Measurements from ENCODE around the gene THRA.

Gene THRA

DNA sequence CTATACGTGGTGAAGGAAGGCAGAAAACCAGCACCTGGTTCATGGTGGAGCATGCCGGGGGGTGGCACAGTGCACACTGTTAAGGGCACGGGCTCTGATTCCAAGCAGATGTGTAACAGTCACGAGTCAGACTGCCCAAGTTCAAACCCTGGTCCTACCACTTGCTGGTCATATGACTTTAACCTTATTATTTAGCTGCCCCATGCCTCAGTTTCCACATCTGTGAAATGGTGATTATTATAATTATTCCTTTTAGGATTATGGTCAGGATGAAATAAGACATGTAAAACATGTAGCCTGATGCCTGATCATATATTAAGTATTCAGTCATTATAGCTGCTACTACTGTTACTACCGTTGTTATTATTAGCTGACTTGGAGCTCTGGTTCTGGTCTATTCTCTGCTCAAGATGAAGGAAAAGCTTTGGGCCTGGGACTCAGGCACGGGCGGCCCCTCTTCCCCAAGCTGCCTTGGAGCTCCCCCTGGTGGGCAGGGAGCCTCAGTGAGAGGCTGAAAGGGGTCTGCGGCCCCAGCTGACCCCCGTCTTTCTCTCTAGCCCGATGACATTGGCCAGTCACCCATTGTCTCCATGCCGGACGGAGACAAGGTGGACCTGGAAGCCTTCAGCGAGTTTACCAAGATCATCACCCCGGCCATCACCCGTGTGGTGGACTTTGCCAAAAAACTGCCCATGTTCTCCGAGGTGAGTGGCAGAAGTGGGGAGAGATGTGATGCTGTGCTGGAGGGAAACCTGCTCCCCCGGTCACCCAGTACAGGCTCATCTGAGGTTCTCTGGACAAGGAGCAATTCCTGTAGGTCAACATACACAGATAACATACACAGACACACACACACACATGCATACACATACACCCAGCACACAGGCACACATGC, 23.6 kb downstream of the THRA start:
- DNase-seq = peak; percentile 56 to 63

DNA sequence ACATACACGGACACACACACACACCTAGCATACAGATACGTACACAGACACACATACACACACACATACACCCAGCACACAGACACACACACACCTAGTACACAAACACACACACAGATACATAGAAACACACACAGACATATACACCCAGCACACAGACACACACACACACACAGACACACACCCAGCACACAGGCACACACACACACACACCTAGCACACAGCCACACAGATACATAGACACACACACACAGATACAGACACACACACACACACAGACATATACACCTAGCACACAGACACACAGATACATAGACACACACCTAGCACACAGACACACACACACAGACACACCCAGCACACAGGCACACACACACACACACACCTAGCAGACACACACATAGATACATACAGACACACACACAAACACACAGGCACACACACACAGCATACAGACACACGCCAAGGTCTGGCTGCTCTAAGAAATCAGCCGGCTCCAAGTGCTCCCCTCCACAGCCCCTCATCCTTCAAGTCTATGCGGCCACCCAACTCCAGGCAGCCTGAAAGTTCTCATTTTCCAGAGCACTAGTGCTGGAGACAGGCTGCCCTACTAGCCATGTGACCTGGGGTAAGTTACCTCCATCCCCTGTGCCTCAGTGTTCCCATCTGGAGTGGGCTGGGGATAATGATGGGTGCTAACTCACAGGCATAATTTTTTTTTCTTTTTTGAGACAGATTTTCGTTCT, 24.5 kb downstream of the THRA start:
- DNase-seq = no peak

DNA sequence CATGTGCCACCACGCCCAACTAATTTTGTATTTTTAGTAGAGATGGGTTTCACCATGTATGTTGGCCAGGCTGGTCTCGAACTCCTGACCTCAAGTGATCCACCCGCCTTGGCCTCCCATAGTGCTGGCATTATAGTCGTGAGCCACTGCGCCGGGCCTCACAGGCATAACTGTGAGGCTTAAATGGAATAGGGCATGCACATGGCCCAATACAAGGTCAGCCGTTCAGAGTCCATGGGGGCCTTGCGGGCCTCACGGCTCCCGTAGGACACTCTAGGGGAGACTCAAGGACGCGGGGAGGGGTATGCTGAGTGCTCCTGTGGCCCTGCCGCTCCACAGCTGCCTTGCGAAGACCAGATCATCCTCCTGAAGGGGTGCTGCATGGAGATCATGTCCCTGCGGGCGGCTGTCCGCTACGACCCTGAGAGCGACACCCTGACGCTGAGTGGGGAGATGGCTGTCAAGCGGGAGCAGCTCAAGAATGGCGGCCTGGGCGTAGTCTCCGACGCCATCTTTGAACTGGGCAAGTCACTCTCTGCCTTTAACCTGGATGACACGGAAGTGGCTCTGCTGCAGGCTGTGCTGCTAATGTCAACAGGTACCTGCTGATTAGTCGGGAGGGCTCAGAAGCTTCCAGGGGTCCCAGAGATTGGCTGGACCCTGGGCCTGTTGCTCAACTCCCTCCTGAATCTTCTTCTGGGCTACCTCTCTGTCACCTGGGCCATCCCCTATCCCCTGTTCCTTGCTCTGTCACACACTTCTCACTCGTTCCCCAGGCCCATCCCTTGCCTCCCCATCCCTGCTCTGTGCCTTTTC, 25.3 kb downstream of the THRA start:
- no peak for DNase-seq

DNA sequence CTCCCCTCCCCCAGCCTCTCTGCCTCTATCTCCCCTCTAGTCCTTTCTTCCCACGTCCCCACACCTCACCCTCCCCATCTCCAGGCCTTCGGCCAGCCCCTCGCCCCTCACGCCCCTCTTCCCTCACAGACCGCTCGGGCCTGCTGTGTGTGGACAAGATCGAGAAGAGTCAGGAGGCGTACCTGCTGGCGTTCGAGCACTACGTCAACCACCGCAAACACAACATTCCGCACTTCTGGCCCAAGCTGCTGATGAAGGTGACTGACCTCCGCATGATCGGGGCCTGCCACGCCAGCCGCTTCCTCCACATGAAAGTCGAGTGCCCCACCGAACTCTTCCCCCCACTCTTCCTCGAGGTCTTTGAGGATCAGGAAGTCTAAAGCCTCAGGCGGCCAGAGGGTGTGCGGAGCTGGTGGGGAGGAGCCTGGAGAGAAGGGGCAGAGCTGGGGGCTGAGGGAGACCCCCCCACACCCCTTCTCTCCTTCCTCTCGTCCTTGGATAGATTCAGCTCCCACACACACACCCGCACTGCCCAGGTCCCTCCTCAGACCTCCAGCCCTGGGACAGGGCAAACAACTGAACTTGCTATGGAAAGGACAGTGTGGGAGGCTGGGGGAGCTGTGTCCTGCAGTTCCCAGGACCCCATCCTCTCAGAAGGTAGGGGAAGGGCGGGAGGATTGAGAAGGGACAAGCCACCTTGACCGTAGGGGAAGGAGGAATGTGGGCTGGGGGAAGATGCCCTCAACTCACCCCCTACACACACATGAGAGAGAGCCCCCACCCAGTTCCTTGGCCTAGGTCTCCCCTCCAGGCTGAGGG, 26.5 kb downstream of the THRA start:
- DNase-seq = no peak

DNA sequence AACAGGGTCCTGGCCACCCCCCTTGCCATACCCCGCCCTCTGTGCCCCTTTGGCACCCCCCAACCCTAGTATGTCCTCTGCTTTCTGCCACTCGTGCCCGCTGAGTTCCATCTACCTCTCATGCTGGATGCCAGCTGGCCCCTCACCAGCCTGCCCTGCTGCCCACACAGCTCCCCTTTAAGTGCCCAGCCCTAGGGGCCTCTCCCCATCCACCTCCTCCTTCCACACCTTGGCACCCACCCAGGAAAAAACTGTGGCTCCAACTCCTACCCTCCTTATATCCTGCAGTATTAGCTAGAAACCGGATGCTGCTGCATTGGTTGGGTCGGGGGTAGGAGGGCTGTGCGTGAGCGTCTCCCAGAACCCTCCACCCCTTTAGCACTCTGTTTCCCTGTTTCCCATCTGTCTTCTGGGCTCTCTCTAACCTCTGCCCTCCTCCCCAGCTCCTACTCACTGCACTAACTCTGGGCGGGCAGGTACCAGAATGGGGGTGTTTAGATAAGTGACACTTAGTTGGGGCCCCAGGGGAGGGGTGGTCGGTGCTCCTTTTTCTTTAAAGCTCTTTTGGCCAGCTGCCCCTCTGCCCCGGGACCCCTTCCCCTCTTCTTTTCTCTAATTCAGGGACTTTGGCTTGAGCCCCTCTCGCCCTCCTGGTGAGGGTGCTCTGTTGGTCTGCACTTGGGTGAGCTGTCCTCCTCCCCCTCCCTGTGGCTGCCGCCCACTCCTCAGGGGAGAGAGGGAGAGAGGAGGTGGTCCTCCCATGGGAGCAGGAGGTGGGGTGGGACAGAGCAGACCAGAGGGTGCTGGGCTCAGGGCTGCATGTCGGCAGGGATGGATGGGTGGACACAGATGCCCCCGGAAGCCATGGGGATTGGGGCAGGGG, 27.7 kb downstream of the THRA start:
- no peak for DNase-seq

DNA sequence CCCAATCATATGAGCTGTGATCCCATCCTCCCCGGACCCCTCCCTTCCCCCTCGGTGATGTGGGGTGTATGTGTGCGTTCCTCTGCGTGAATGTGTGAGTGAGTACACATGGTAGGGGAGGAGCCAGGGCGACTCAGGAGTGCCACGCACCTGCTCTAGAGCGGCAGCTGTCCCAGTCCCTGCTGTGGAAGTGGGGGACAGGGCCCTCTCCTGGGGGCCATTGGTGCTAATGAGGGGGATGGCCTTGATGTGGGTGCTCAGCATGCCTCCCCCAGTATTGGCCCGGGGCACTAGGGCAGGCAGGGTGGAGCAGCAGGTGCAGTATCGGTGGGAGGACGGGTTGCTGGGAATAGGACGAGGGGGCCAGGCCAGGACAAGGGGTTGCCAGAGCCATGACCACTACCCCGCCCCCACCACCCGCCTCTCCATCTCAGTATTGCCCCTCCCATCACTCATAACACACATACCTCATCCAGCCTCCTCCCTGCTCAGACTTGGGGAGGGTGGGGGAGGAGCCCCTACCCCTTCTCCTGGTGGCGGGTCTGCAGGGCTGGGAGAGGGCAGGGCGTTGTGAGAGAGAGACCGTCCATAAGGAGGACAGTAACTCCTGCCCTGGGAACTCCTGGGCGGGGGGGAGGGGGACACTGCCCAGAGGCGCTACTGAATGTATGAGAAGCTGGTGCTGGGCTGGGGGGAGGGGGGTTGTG, 29.1 kb downstream of the THRA start:
- no peak for DNase-seq

DNA sequence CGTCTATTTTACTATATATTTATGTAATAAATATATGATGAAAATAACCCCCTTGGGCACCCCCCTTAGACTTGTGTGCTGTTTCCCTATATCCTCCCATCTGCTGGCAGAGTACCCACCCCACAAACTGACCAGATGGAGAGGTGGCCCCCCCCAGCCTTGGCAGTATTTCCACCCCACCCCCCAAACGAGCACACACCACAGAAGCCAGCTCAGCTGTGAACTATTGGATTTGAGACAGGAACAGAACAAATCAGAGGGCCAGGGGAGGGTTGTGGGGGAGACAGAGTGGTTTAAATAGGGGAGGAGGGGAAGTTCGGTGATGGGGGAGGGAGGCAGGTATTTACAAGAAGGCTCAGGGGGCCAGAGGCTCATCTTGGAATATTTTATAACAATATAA, 29.8 kb downstream of the THRA start:
- DNase-seq = no peak

DNA sequence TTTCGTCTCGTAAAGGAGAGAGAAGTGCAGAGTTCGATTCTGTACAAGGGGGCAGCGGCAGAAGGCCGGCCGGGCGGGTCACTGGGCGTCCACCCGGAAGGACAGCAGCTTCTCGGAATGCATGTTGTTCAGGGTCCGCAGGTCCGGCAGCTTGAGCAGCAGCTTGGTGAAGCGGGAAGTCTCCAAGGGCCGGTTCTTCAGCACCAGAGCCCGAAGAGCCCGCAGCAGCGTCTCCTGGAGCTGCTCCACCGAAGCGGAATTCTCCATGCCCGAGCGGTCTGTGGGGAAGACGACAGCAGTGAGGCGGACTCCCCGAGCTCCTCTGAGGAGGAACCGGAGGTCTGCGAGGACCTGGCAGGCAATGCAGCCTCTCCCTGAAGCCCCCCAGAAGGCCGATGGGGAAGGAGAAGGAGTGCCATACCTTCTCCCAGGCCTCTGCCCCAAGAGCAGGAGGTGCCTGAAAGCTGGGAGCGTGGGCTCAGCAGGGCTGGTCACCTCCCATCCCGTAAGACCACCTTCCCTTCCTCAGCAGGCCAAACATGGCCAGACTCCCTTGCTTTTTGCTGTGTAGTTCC, 30.3 kb downstream of the THRA start:
- DNase-seq = no peak

DNA sequence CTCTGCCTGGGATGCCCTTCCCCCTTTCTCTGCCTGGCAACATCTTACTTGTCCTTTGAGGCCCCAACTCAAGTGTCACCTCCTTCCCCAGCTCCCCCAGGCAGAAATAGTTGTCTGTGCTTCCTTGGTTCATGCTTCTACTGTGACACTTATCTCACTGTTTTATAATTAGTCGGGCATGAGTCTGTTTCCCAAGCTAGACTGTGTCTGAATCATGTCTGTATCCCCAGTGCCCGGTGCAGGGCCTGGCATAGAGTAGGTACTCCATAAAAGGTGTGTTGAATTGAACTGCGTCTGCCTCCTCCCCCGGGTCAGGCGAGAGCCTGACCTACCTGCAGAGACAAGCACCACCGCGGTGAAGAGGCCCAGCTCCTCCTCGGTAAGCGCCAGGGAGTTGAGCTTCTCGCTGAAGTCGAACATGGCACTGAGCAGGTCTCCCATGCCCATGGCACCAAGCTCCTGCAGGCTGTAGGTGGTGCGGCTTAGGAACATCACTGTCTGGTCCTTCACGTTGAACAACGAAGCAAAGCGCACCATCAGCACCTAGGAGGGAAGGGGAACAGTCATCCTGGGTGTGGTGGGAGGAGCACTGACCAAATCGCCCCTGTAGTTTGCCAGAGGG, 30.9 kb downstream of the THRA start:
- DNase-seq = no peak

DNA sequence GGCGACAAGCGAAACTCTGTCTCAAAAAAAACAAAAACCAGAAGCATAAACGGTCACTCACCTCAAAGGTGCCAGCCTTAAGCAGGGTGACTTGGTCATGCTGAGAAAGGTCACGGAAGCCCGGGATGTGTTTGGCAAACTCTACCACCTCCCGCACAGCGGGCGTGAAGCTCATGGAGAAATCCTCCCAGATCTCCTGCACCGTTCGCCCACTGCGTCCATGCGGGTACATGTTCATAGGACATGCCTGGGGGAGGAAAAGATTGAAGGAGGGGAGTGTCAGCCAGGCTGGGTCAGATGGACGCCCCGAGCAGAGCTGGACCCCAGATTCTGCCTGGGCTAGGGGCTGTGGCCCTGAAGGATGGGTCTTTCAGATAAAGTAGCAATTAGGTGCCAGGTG, 32.1 kb downstream of the THRA start:
- no peak for DNase-seq

DNA sequence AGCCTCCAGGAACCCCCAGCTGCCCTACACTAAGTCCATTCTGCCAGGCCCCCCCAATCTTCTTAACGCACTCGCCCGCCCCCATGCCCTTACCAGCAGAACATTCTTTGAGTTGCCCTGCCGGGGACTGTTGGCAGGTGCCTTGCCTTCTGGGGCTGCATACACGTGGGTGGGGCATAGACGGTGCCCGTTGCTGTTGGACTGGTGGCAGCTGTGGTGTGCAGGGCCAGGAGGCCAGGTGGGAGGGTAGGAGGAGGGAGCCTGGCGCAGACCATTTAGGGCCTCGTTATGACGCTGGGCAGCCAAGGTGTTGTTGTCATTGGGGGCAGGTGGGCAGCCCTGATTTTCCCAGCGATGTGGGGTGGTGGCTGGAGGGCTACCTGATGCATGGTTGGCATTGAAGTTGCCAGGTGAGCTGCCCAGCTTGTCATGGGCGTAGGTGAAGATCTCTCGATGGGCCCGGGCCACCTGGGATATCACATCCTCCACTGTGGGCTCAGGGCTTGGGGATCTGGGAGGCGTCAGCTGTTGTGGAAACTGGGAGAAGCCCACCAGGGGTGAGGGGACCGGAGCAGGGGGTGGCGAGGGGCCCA, 32.7 kb downstream of the THRA start:
- DNase-seq = no peak

DNA sequence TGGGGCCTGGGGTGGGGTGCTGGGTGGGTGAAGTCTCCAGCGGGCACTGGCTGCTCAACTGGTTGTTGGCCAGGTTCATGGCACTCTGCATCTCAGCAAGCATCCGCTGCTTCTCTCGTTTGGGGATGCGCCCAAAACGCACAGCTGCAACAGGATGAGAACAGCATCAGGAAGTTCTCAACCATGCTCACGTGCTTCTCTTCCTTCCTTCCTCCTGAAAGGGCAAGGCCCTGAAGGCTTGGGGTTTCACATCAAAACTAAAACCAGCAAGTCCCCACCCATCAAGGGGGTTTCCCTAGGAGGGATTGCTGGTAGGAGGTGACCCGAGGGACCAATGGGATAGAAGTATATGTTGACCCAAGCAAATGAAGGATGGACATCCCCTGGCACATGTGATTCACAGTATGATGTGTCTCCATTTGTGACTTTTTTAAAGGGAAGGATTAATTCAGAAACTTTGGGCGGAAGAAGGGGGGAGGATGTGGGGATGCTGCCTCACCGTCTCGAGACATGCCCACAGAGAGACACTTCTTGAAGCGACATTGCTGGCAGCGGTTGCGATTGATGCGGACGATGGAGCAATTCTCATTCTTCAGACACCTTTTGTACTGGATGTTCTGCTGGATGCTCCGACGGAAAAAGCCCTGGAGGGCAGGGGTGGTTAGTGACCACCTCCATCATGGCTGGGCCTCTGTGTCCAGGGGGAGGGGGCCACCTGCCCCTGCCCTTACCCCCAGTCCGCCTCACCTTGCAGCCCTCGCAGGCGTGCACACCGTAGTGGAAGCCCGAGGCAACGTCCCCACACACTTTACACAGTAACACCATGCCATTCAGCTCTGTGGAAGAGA, 33.4 kb downstream of the THRA start:
- peak; percentile 75 to 77 for DNase-seq

DNA sequence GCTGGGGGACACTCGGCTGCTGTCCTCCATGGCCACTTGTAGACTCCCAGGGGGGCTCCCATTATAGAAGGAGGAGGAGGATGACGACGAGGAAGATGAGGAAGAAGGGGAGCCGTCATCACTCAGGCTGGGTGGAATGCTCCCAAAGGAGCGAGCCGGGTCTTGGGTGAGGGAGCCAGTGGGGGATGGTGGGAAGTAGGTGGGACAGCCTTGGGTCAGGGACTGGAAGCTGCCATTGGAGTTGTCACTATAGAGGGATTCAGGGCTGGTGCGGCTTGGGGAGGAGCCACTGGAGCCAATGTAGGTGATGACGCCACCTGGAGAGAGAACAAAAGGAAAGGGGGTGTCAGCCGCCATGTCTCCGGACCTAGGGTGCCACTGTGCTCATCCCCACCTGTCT, 34.3 kb downstream of the THRA start:
- no peak for DNase-seq

DNA sequence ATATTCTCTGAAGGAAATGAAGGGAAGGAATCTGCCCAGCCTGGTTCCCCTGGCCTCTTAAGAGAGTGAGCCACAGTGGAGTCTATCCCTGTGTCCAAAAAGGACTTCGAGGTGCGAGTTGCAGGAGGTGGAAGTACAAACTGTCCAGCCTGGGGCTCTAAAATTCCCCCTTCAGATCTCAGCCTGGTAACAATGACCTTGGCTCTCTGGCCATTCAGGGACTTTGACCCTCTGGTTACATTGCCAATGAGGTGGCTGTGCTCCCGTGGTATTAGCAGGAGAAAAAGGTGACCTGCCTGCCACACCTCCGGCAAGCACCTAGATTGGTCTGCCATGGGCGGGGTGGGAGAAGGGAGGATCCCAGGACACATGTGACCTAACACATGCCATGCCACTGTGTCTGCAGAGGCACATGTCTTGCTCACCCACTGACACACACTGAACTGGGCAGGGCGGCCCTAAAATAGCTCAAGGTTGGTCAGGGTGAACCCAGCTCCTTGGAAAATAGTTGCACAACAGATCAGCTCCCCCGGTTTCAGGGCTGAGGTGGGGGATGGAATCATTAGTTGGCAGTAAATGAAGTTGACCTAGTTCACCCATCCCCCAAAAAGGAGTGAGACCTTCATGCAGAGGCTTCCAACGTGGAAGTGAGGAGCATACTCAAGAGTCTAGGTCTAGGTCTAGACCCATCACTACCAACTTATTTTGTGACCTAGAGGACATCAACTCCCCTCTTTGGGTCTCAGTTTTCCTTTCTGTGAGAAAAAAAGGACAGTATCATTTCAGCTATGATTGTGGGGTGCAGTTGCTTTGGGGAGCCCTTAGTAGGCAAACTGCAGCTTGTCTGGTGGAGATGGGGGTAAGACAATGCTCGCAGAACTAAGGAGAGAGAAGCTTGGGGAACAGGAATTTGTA, 35.4 kb downstream of the THRA start:
- DNase-seq = peak in 1 of 2 donors; percentile 12

DNA sequence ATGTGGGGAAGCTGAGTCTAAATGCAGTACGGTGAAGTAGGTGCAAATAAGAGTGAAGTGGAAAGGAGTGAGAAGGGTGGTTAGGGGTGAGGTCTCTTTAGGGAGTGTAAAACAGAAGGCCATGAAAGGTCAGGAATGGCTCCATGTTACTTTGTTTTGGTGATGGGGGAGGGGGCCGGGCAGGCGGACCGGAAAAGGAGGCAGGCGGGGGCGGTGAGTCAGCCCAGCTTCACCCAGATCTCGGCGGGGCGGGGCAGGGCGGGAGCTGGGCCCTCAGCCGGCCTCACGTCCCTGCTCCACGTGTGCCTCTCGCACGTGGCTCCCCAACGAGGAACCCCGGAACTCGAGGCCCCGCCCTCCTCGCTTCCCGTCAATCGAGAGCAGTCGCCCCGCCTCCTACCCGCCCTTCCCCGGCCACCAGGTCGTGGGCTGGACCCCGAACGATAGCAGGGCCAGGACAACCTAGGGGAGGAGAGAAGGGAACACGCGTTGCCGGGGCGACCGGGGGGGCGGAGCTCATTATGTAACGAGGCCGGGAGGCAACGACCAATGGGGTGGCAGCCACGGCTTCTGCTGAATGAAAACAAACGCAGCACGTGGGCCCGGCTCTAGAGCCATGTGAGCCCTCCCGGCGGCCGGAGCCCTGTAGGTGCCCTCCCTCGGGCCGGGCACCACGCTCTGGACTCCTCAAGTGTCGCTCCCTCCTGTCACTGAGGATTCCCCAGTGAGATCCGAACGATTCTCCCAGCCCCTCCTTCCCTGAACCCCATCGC, 36.3 kb downstream of the THRA start:
- peak; percentile 99 to 100 for DNase-seq

DNA sequence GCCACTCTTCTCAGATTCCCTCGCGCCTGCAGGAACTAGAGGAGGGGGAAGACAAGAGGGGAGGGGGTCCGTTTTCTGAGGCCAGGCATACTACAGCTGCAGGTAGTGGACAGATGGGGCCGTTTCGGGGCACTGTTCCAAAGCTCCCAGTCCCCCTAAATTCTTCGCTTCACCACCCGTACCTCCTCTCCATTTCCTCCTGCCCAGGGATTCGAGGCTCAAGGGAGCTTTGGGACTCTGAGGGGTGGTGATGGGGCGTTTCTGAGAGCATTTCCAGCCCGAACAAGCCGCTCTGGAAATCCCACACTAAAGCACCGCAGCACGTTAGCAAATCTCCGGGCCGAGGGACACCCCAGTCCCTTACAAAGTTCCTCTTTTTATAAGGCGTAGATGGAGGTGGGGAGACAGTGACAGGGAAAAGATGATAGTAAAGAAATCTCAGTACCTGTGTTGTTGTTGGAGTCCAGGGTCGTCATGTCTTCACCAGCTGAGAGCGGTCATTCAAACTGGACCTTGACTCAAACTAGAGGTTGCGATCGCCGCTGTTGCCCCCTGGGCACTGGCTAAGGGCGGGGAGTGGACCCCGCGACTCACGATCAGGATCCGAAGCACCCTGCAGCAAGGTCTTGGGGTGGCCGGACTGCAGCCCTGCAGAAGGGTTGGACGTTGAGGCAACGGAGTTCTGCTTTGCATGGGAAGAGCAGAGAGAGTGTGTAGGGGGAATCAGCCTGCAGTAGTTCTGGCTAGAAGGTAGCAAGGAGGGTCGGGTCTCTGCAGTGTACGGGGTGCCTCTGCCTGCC, 37.1 kb downstream of the THRA start:
- DNase-seq = peak in 1 of 2 donors; percentile 10
